PC-9 (cell line): ENCODE measurements around the gene DDX17. TPM values are rescaled to one million over a fixed set of nuclear protein-coding genes. Genes with fewer than 3 reads are reported as not detected.

Source experiments
- BruUV-seq: library from RNA; stranded (reverse); fragments of 400-500 nt; replicated peaks from 2 replicates; lab custom pipeline; 2021; lab: Mats Ljungman, UMichigan
- CTCF ChIA-PET: fragments of 300-600 bp; sonication (Branson Sonifier 250); formaldehyde crosslinking; loops from one replicate; lab custom pipeline; 2022; ENCODE audit warnings: antibody characterized with exemption; lab: Charles Lee
- POLR2A ChIA-PET: fragments of 300-600 bp; sonication (Branson Sonifier 250); formaldehyde crosslinking; loops from one replicate; lab custom pipeline; 2022; ENCODE audit warnings: antibody characterized with exemption; ENCODE audit not compliant: unreplicated experiment; lab: Charles Lee
- DNase-seq, 2 experiments: peaks; one replicate each; pipeline versions ENCODE4 v3.0.0 to v3.0.0-alpha.2; 2015 to 2022; ENCODE audit warnings: mixed read lengths in 1 of 2
- H2AFZ ChIP-seq: fragments of 200-600 bp; sonication (generic); 2 replicates; pipeline ENCODE4 v1.8.1; 2017; ENCODE audit warnings: antibody characterized with exemption
- H3F3A ChIP-seq: fragments of 200-600 bp; sonication (generic); 2 replicates; pipeline ENCODE4 v1.8.1; 2017; ENCODE audit warnings: antibody characterized with exemption, mild to moderate bottlenecking, low read depth; ENCODE audit not compliant: insufficient read depth
- H3K27ac ChIP-seq: fragments of 200-600 bp; sonication (generic); 2 replicates; pipeline ENCODE4 v1.6.1; 2016; ENCODE audit warnings: mixed run types
- H3K27me3 ChIP-seq: fragments of 200-600 bp; sonication (generic); 2 replicates; pipeline ENCODE4 v1.6.1; 2016; ENCODE audit warnings: low read depth, mixed run types; ENCODE audit not compliant: insufficient read depth
- H3K36me3 ChIP-seq: fragments of 200-600 bp; sonication (generic); 2 replicates; pipeline ENCODE4 v1.6.1; 2016; ENCODE audit warnings: low read depth, mixed run types
- H3K4me1 ChIP-seq: fragments of 200-600 bp; sonication (generic); replicated peaks from 2 replicates; pipeline ENCODE4 v1.6.1; 2016; ENCODE audit warnings: mixed run types; ENCODE audit not compliant: insufficient read depth
- H3K4me2 ChIP-seq: fragments of 200-600 bp; sonication (generic); 2 replicates; pipeline ENCODE4 v1.6.1; 2017; ENCODE audit warnings: mixed run types
- H3K4me3 ChIP-seq: fragments of 200-600 bp; sonication (generic); 2 replicates; pipeline ENCODE4 v1.6.1; 2016; ENCODE audit warnings: mixed run types
- H3K79me2 ChIP-seq: fragments of 200-600 bp; sonication (generic); 2 replicates; pipeline ENCODE4 v1.6.1; 2017; ENCODE audit warnings: low read depth, mixed run types
- H3K9me2 ChIP-seq: fragments of 200-600 bp; sonication (generic); 2 replicates; pipeline ENCODE4 v1.8.1; 2017; ENCODE audit warnings: mild to moderate bottlenecking; ENCODE audit not compliant: insufficient read depth
- H3K9me3 ChIP-seq: fragments of 200-600 bp; sonication (generic); 2 replicates; pipeline ENCODE4 v1.8.1; 2016; ENCODE audit warnings: low read depth; ENCODE audit not compliant: insufficient read depth
- H4K20me1 ChIP-seq: fragments of 200-600 bp; sonication (generic); 2 replicates; pipeline ENCODE4 v1.8.1; 2017; ENCODE audit not compliant: insufficient read depth
- EZH2 ChIP-seq: fragments of 200-600 bp; sonication (generic); IDR thresholded peaks from 2 replicates; pipeline ENCODE4 v1.8.0; 2017; ENCODE audit warnings: antibody characterized with exemption, low read depth
- intact Hi-C: fragments of 100-400 bp; cut with micrococcal nuclease; formaldehyde crosslinking; loops from one replicate; pipeline ENCODE4 v1.10.0; 2022; ENCODE audit not compliant: unreplicated experiment
- total RNA-seq: library from RNA; stranded (reverse); gene quantifications from 2 replicates; pipeline ENCODE4 v1.2.3, GENCODE V29; 2021
- TF ChIP-seq, protein P1 (sequence below): fragments of 200-600 bp; sonication (generic); conservative IDR thresholded peaks from 2 replicates; pipeline ENCODE4 v1.6.1; 2017; ENCODE audit warnings: mixed run types, antibody characterized with exemption, mild to moderate bottlenecking, moderate library complexity

Gene DDX17
- total RNA-seq, 1 experiment from 2014 or later, result 511 TPM

DNA sequence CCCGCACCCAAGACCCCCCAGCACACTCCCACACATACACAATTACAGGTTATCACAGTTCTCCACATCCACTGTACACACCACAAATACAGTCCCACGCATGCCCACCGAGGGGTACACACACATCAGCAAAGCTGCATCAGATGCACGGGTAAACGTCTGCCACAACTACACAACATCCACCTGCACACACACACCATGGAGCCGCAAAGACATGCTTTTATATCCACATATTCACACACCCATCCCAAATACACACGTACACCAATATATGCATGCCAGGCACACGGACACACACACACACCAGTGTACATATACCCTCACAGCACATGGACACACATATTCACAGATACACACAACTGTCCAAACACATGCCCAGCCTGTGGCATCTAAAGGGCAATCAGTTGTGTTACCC is 45.7 kb downstream of the DDX17 start:
- Histone ChIP-seq H3K4me3 (no peak overlapping the region), H3K4me2 (no peak overlapping the region), H4K20me1 (no peaks in the 10 kb centered on the region; the same call in 1 of the 2 replicates), H3K79me2 (no peaks in the 10 kb centered on the region), H3K27ac (no peak overlapping the region), H2AFZ (no peak overlapping the region), H3F3A (peaks cover 26% of the 10 kb centered on the region; the same call in 1 of the 2 replicates), H3K36me3 (no peaks in the 10 kb centered on the region), H3K9me3 (no peaks in the 10 kb centered on the region), H3K9me2 (no peaks in the 10 kb centered on the region), H3K27me3 (peaks cover 26% of the 10 kb centered on the region), H3K4me1 (peaks cover 8% of the 10 kb centered on the region; the same call in 1 of the 2 replicates)
- POLR2A ChIA-PET, result no interaction called here
- TF ChIP-seq EZH2, result no peak
- TF ChIP-seq, protein P1, sequence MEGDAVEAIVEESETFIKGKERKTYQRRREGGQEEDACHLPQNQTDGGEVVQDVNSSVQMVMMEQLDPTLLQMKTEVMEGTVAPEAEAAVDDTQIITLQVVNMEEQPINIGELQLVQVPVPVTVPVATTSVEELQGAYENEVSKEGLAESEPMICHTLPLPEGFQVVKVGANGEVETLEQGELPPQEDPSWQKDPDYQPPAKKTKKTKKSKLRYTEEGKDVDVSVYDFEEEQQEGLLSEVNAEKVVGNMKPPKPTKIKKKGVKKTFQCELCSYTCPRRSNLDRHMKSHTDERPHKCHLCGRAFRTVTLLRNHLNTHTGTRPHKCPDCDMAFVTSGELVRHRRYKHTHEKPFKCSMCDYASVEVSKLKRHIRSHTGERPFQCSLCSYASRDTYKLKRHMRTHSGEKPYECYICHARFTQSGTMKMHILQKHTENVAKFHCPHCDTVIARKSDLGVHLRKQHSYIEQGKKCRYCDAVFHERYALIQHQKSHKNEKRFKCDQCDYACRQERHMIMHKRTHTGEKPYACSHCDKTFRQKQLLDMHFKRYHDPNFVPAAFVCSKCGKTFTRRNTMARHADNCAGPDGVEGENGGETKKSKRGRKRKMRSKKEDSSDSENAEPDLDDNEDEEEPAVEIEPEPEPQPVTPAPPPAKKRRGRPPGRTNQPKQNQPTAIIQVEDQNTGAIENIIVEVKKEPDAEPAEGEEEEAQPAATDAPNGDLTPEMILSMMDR, result no peak
- DNase-seq, result no peak
- intact Hi-C loops, result no loop called here
- CTCF ChIA-PET, result no interaction called here
- no TSS peak for BruUV-seq

DNA sequence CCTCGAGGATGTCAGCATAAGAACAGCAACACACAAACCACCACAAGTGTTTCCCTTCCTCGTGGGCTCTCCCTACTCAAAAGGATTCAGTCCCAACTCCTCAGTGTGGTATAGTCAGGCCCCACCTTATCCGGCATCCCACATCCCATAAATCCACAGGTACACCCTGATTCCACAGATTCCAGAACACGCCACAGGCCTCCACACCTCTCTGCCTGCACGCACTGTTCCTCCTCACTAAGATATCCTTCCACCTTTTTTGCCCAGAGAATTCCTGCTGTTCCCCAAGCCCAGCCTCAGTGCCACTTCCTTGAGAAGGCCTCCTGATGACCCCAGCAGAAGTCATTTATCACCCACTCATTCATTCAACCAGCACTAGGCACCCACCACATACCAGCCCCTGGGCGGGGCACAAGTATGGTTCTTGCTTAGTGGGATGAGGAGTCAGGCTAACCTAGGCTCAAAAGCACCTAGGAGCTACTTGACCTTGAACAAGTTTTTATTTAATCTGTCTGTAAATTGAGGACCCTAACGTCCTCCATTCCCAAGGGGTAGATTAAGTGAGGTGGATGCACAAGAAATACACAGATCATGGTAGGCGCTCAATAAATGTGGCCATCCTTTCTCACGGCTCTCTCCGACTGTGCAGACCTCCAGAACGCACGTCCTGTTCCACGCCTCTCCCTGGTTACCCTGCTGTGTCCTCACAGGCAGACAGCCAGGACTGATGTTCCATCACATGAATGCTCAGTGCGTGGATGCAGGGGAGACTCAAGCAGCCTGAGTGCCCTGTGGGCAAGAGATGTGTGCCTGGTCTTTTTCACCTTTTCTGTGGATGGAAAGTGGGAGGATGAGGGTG is 49.0 kb downstream of the DDX17 start:
- no peaks in the 10 kb centered on the region for H3K9me2 ChIP-seq
- no peak for DNase-seq

DNA sequence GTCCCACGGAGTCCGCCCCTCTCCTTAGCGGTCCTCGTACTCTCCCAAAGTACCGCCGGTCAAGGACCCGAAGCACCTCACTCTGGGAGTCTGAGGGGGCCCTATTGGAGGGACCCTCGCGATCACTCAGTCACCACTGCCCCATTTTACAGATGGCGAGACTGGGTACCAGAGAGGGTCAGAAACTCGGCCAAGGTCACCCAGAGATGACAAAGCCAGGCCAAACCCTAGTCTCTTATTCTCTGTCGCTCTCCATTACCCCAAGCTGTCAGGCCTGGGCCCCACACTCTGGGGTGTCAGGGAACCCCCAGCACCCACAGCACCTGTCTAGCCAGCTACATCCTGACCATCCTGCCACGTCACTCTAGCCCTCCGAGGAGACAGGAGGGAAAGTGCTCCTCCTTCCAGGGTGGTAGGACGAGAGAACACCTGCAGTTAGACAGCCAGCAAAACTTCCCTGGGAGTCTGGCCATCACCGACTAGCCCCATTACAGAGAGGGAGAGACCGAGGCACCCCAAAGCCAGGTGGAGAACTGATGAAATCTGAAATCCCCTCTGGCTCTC is 49.8 kb downstream of the DDX17 start:
- no peak for DNase-seq
- no peaks in the 10 kb centered on the region for H3K9me2 ChIP-seq
- BruUV-seq, result no TSS peak
- H3K36me3 ChIP-seq, result no peaks in the 10 kb centered on the region
- no peak overlapping the region for H3K27ac ChIP-seq
- H3K79me2 ChIP-seq, result no peaks in the 10 kb centered on the region
- H3K4me2 ChIP-seq, result peak overlapping the region; percentile 70
- intact Hi-C loops, result no loop called here
- CTCF ChIA-PET, result no interaction called here
- no peak for TF ChIP-seq EZH2
- TF ChIP-seq, protein P1, result no peak
- H2AFZ ChIP-seq, result no peak overlapping the region
- peak overlapping the region; percentile 58; the same call in 1 of the 2 replicates for H3K4me3 ChIP-seq
- H3K9me3 ChIP-seq, result no peaks in the 10 kb centered on the region
- H3F3A ChIP-seq, result peaks cover 12% of the 10 kb centered on the region; the same call in 1 of the 2 replicates
- H3K4me1 ChIP-seq, result no peaks in the 10 kb centered on the region
- peaks cover 52% of the 10 kb centered on the region for H3K27me3 ChIP-seq
- POLR2A ChIA-PET, result no interaction called here
- no peaks in the 10 kb centered on the region; the same call in 1 of the 2 replicates for H4K20me1 ChIP-seq

More for the DNA sequence above, 49.0 kb downstream of the DDX17 start:
- Histone ChIP-seq H3K4me2 (no peak overlapping the region), H2AFZ (no peak overlapping the region), H3K4me3 (no peak overlapping the region), H3K36me3 (no peaks in the 10 kb centered on the region), H3F3A (peaks cover 17% of the 10 kb centered on the region; the same call in 1 of the 2 replicates), H3K27ac (no peak overlapping the region), H3K9me3 (no peaks in the 10 kb centered on the region), H3K79me2 (no peaks in the 10 kb centered on the region), H4K20me1 (no peaks in the 10 kb centered on the region; the same call in 1 of the 2 replicates), H3K27me3 (peaks cover 49% of the 10 kb centered on the region), H3K4me1 (peaks cover 6% of the 10 kb centered on the region; the same call in 1 of the 2 replicates)
- no peak for TF ChIP-seq EZH2
- TF ChIP-seq, protein P1, result no peak
- no TSS peak for BruUV-seq
- POLR2A ChIA-PET, result no interaction called here
- intact Hi-C loops, result no loop called here
- CTCF ChIA-PET, result no interaction called here
